GM12875 (cell line): ENCODE data around the gene CELF4.

Experiments used
- H3K4me3 ChIP-seq: one replicate; pipeline ENCODE4 v1.5.1; 2011; ENCODE audit warnings: low read depth, low read length, control low read depth
- TF ChIP-seq, protein P1 (sequence below): IDR thresholded peaks from 2 replicates; pipeline ENCODE4 v1.5.1; 2011; ENCODE audit warnings: low read depth, mild to moderate bottlenecking, control low read depth, inconsistent platforms, low read length, moderate library complexity, borderline replicate concordance; ENCODE audit not compliant: insufficient read depth

Gene CELF4

GRCh38 chr18:37419315-37419714, 146.3 kb downstream of the CELF4 start:
- no peak overlapping the region for H3K4me3 ChIP-seq

GRCh38 chr18:37414816-37415215, 150.8 kb downstream of the CELF4 start:
- H3K4me3 ChIP-seq, result no peak overlapping the region
- TF ChIP-seq, protein P1, sequence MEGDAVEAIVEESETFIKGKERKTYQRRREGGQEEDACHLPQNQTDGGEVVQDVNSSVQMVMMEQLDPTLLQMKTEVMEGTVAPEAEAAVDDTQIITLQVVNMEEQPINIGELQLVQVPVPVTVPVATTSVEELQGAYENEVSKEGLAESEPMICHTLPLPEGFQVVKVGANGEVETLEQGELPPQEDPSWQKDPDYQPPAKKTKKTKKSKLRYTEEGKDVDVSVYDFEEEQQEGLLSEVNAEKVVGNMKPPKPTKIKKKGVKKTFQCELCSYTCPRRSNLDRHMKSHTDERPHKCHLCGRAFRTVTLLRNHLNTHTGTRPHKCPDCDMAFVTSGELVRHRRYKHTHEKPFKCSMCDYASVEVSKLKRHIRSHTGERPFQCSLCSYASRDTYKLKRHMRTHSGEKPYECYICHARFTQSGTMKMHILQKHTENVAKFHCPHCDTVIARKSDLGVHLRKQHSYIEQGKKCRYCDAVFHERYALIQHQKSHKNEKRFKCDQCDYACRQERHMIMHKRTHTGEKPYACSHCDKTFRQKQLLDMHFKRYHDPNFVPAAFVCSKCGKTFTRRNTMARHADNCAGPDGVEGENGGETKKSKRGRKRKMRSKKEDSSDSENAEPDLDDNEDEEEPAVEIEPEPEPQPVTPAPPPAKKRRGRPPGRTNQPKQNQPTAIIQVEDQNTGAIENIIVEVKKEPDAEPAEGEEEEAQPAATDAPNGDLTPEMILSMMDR, result no peak

More at GRCh38 chr18:37419315-37419714, 146.3 kb downstream of the CELF4 start:
- TF ChIP-seq, protein P1, result no peak

GRCh38 chr18:37412829-37413228, 152.8 kb downstream of the CELF4 start:
- no peak overlapping the region for H3K4me3 ChIP-seq
- TF ChIP-seq, protein P1, result no peak

GRCh38 chr18:37412333-37412732, 153.3 kb downstream of the CELF4 start:
- TF ChIP-seq, protein P1, result no peak
- H3K4me3 ChIP-seq, result no peak overlapping the region

- TF ChIP-seq, protein P1, result no peak
Observed at GRCh38 chr18:37409878-37410277, 155.7 kb downstream of the CELF4 start.

GRCh38 chr18:37408676-37409265, 156.8 kb downstream of the CELF4 start:
- no peak overlapping the region for H3K4me3 ChIP-seq
- TF ChIP-seq, protein P1, result no peak

More at GRCh38 chr18:37409878-37410277, 155.7 kb downstream of the CELF4 start:
- no peak overlapping the region for H3K4me3 ChIP-seq

DNA sequence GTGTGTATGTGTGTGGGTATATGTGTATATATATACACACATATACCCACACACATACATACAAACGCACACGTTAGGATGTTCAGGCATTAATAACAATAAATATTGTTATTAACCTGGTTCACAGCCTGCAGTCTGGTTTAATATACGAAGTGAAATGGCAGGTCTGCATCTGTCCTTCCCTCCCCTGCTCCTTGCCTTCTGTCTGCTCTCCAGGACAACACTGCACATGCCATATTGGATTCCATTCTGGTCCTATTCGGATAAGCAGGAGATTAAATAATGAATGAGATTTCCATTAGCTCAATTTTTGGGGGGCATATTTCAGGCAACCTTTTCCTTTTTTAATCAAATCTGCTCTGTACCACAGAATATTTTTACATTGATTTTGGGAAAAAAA, 158.0 kb downstream of the CELF4 start:
- TF ChIP-seq, protein P1, result no peak
- no peak overlapping the region for H3K4me3 ChIP-seq
